Panc1 (cell line): ENCODE data around the gene HSFX3. TPM values are rescaled to one million over a fixed set of nuclear protein-coding genes. Genes with fewer than 3 reads are reported as not detected.

Experiments used
- ATAC-seq: fragments of 200-7000 bp; cut with Tn5 transposase; 2 replicates; pipeline ENCODE4 v1.9.1; 2020; ENCODE audit warnings: mild to moderate bottlenecking, moderate library complexity
- BruUV-seq: library from RNA; stranded (reverse); fragments of 400-500 nt; replicated peaks from 2 replicates; lab custom pipeline; 2021; lab: Mats Ljungman, UMichigan
- CTCF ChIA-PET: fragments of 300-600 bp; sonication (Branson Sonifier 250); formaldehyde crosslinking; loops from one replicate; lab custom pipeline; 2022; ENCODE audit warnings: antibody characterized with exemption; lab: Charles Lee
- POLR2A ChIA-PET: fragments of 300-600 bp; sonication (Branson Sonifier 250); formaldehyde crosslinking; loops from one replicate; lab custom pipeline; 2022; ENCODE audit warnings: antibody characterized with exemption; lab: Charles Lee
- DNase-seq: peaks from one replicate; pipeline ENCODE4 v3.0.0-alpha.2; 2010; ENCODE audit warnings: low read depth, low spot score
- H3K27ac ChIP-seq: 2 replicates; pipeline ENCODE4 v1.5.1; 2011; ENCODE audit warnings: mild to moderate bottlenecking, low read length, inconsistent platforms
- H3K27me3 ChIP-seq: fragments of 200-500 bp; sonication (Bioruptor generic); 2 replicates; pipeline ENCODE4 v1.6.0; 2014; ENCODE audit warnings: low read length, inconsistent platforms; ENCODE audit not compliant: control insufficient read depth, insufficient read depth
- H3K36me3 ChIP-seq: fragments of 200-500 bp; sonication (Bioruptor generic); 2 replicates; pipeline ENCODE4 v1.5.1; 2014; ENCODE audit warnings: inconsistent platforms, mild to moderate bottlenecking, low read length, moderate library complexity; ENCODE audit not compliant: control insufficient read depth, insufficient read depth
- H3K4me1 ChIP-seq: 2 replicates; pipeline ENCODE4 v1.5.1; 2011; ENCODE audit warnings: inconsistent platforms, mild to moderate bottlenecking, low read length, moderate library complexity; ENCODE audit not compliant: control insufficient read depth, insufficient read depth
- H3K4me3 ChIP-seq, 2 experiments: 2 replicates each; pipeline ENCODE4 v1.5.1; 2011 to 2012; ENCODE audit warnings: low read depth in 2 of 2, low read length in 2 of 2, mild to moderate bottlenecking in 2 of 2, inconsistent platforms in 1 of 2, moderate library complexity in 1 of 2
- H3K9me3 ChIP-seq: fragments of 200-500 bp; sonication (Bioruptor generic); 2 replicates; pipeline ENCODE4 v1.5.1; 2014; ENCODE audit warnings: low read depth, mild to moderate bottlenecking, inconsistent platforms, low read length, moderate library complexity; ENCODE audit not compliant: control insufficient read depth, insufficient read depth
- POLR2AphosphoS5 ChIP-seq: IDR thresholded peaks from 2 replicates; pipeline ENCODE4 v1.6.1; 2012; ENCODE audit warnings: mild to moderate bottlenecking, low read depth, low read length, moderate library complexity
- SIN3A ChIP-seq: IDR thresholded peaks from 2 replicates; pipeline ENCODE4 v1.6.1; 2012; ENCODE audit warnings: low read depth, mild to moderate bottlenecking, low read length, moderate library complexity, borderline replicate concordance; ENCODE audit not compliant: insufficient read depth
- TCF7L2 ChIP-seq: IDR thresholded peaks from 2 replicates; pipeline ENCODE4 v1.6.1; 2011; ENCODE audit warnings: mild to moderate bottlenecking, low read depth, low read length, inconsistent platforms
- in situ Hi-C: cut with HindIII; loops from 2 replicates; pipeline ENCODE4 v1.10.0; 2016; ENCODE audit warnings: low sequenced_read_pairs, low pct_unique_long_range_greater_than_20kb
- intact Hi-C: fragments of 100-400 bp; cut with micrococcal nuclease; formaldehyde crosslinking; loops from one replicate; pipeline ENCODE4 v1.10.0; 2022; ENCODE audit not compliant: unreplicated experiment
- total RNA-seq: library from RNA; stranded (reverse); gene quantifications from one replicate; pipeline ENCODE4 v1.2.1, GENCODE V29; 2021; ENCODE audit not compliant: unreplicated experiment
- TF ChIP-seq, protein P1 (sequence below): fragments of 450-650 bp; IDR thresholded peaks from 2 replicates; pipeline ENCODE4 v1.5.1; 2017; ENCODE audit warnings: mild to moderate bottlenecking
- TF ChIP-seq, protein P2 (sequence below), 2 experiments: IDR thresholded peaks; 2 replicates each; pipeline ENCODE4 v1.6.1; 2011 to 2012; ENCODE audit warnings: low read depth in 2 of 2, control low read depth in 1 of 2, low read length in 1 of 2, mild to moderate bottlenecking in 1 of 2, moderate library complexity in 1 of 2; ENCODE audit not compliant: insufficient read depth in 1 of 2

Gene HSFX3
- total RNA-seq, 1 experiment from 2014 or later, result not detected

DNA sequence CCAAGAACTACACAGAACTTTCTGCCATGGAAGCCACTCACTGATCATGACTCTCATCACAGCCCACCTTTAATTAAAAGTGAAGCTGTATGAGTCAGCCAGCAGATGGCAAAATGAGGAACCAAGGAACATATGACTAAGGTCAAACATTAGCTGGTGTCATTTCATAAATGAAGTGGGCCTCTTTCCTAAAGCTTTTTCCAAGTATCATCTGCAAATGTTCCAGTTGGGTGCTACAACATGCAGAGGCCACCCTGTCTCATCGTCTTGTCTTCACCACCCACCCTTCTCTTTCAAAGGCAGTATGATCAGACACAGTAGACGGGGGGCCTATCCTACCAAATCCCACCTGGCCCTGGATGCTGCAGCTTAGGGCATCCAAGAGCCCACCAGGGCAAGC lies 18.1 kb downstream of the HSFX3 start:
- Histone ChIP-seq H3K27ac (no peak overlapping the region), H3K9me3 (no peaks in the 10 kb centered on the region), H3K4me1 (no peaks in the 10 kb centered on the region), H3K4me3 (no peak overlapping the region), H3K36me3 (no peaks in the 10 kb centered on the region), H3K27me3 (no peaks in the 10 kb centered on the region)
- DNase-seq, result no peak
- no peak for ATAC-seq
- ChIA-PET POLR2A (no interaction called here), CTCF (no interaction called here)
- intact Hi-C loops (no loop called here), in situ Hi-C loops (no loop called here)
- no TSS peak for BruUV-seq
- TF ChIP-seq, protein P1, sequence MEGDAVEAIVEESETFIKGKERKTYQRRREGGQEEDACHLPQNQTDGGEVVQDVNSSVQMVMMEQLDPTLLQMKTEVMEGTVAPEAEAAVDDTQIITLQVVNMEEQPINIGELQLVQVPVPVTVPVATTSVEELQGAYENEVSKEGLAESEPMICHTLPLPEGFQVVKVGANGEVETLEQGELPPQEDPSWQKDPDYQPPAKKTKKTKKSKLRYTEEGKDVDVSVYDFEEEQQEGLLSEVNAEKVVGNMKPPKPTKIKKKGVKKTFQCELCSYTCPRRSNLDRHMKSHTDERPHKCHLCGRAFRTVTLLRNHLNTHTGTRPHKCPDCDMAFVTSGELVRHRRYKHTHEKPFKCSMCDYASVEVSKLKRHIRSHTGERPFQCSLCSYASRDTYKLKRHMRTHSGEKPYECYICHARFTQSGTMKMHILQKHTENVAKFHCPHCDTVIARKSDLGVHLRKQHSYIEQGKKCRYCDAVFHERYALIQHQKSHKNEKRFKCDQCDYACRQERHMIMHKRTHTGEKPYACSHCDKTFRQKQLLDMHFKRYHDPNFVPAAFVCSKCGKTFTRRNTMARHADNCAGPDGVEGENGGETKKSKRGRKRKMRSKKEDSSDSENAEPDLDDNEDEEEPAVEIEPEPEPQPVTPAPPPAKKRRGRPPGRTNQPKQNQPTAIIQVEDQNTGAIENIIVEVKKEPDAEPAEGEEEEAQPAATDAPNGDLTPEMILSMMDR, result no peak
- TF ChIP-seq TCF7L2, result no peak
- TF ChIP-seq, protein P2, sequence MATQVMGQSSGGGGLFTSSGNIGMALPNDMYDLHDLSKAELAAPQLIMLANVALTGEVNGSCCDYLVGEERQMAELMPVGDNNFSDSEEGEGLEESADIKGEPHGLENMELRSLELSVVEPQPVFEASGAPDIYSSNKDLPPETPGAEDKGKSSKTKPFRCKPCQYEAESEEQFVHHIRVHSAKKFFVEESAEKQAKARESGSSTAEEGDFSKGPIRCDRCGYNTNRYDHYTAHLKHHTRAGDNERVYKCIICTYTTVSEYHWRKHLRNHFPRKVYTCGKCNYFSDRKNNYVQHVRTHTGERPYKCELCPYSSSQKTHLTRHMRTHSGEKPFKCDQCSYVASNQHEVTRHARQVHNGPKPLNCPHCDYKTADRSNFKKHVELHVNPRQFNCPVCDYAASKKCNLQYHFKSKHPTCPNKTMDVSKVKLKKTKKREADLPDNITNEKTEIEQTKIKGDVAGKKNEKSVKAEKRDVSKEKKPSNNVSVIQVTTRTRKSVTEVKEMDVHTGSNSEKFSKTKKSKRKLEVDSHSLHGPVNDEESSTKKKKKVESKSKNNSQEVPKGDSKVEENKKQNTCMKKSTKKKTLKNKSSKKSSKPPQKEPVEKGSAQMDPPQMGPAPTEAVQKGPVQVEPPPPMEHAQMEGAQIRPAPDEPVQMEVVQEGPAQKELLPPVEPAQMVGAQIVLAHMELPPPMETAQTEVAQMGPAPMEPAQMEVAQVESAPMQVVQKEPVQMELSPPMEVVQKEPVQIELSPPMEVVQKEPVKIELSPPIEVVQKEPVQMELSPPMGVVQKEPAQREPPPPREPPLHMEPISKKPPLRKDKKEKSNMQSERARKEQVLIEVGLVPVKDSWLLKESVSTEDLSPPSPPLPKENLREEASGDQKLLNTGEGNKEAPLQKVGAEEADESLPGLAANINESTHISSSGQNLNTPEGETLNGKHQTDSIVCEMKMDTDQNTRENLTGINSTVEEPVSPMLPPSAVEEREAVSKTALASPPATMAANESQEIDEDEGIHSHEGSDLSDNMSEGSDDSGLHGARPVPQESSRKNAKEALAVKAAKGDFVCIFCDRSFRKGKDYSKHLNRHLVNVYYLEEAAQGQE (IDR thresholded peaks at IDR 0.05; ENCODE audit: insufficient read depth in 1 of 2, low read depth in 2 of 2, low read length in 1 of 2), result no peak
- no peak for TF ChIP-seq SIN3A
- no peak for TF ChIP-seq POLR2AphosphoS5

DNA sequence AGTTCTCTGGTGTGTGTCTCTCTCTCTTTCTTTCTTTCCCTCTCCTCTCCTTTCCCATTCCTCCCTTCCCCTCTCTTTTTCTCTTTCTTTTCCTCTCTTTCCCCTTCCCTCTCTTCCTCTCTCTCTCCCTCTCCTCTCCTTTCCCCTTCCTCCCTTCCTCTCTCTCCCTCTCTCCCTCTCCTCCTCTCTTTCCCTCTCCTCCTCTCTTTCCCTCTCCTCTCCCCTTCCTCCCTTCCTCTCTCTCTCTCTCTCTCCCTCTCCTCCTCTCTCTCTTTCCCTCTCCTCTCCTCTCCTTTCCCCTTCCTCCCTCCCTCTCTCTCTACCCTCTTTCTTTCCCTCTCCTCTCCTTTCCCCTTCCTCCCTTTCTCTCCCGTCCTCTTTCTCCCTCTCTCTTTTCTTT lies 21.3 kb downstream of the HSFX3 start:
- H3K36me3 ChIP-seq, result no peaks in the 10 kb centered on the region
- ATAC-seq (no peak), DNase-seq (no peak)
- H3K27me3 ChIP-seq, result no peaks in the 10 kb centered on the region
- ChIA-PET POLR2A (no interaction called here), CTCF (interaction anchor here (0.6 to 0.7 kb wide), 2 partner anchors 16 to 896 kb away, joined by 8 to 9 read pairs; no protein-coding TSS in a partner anchor)
- in situ Hi-C loops (no loop called here), intact Hi-C loops (no loop called here)
- no peaks in the 10 kb centered on the region for H3K9me3 ChIP-seq
- H3K27ac ChIP-seq, result no peak overlapping the region
- H3K4me1 ChIP-seq, result no peaks in the 10 kb centered on the region
- no TSS peak for BruUV-seq
- H3K4me3 ChIP-seq, result no peak overlapping the region
- TF ChIP-seq, protein P2 (IDR thresholded peaks at IDR 0.05; ENCODE audit: insufficient read depth in 1 of 2, low read depth in 2 of 2, low read length in 1 of 2), result no peak
- TF ChIP-seq TCF7L2, result no peak
